PFSK-1 (cell line): ENCODE results near the gene SLC25A33.

ENCODE experiments used
- POLR2AphosphoS5 ChIP-seq: IDR thresholded peaks from 2 replicates; pipeline ENCODE4 v1.6.1; 2012; ENCODE audit warnings: low read depth, mild to moderate bottlenecking, control low read depth, low read length, moderate library complexity
- REST ChIP-seq, 2 experiments: IDR thresholded peaks; 2 replicates each; pipeline versions ENCODE4 v1.6.1 to v1.8.0; 2011 to 2012; ENCODE audit warnings: low read depth in 2 of 2, low read length in 2 of 2, control low read depth in 1 of 2, inconsistent platforms in 1 of 2, mild to moderate bottlenecking in 1 of 2, moderate library complexity in 1 of 2; ENCODE audit not compliant: insufficient read depth in 1 of 2
- TAF1 ChIP-seq: IDR thresholded peaks from 2 replicates; pipeline ENCODE4 v1.6.1; 2012; ENCODE audit warnings: low read length, control low read depth, borderline replicate concordance; ENCODE audit not compliant: insufficient read depth

- TF ChIP-seq POLR2AphosphoS5 = no peak
- TF ChIP-seq REST (IDR thresholded peaks at IDR 0.05; ENCODE audit: insufficient read depth in 1 of 2, low read depth in 2 of 2, low read length in 2 of 2) = no peak
- no peak for TF ChIP-seq TAF1
These were observed 76.2 kb downstream of the SLC25A33 start for GRCh38 chr1:9615316-9616063.
